Measurements from ENCODE around the gene RERE.
"Not testable (repeated sequence)": the region's sequence is repeated elsewhere in the genome, so short reads cannot be mapped to it uniquely, and the experiment has no call there.

RERE gene

GRCh38 chr1:8841395-8841794 lies 24.0 kb upstream of the RERE start:
- DNase-seq (ENCODE audit: low read depth), result no peak

GRCh38 chr1:8839990-8840389 lies 22.6 kb upstream of the RERE start:
- DNase-seq (ENCODE audit: low read depth), result no peak

- no peak for DNase-seq (ENCODE audit: low read depth)
Observed at GRCh38 chr1:8835941-8836643, 18.7 kb upstream of the RERE start.

GRCh38 chr1:8831340-8831739 lies 13.9 kb upstream of the RERE start:
- no peak for DNase-seq (ENCODE audit: low read depth)

GRCh38 chr1:8830732-8831131 lies 13.3 kb upstream of the RERE start:
- not testable (repeated sequence) for DNase-seq (ENCODE audit: low read depth)

- no peak for DNase-seq (ENCODE audit: low read depth)
Observed at GRCh38 chr1:8825985-8826481, 8.6 kb upstream of the RERE start.

- DNase-seq (ENCODE audit: low read depth), result no peak
Observed at GRCh38 chr1:8823295-8823664, 5.8 kb upstream of the RERE start.

- DNase-seq (ENCODE audit: low read depth), result no peak
Observed at GRCh38 chr1:8822373-8823294, 5.2 kb upstream of the RERE start.

- DNase-seq (ENCODE audit: low read depth), result no peak
Observed at GRCh38 chr1:8821084-8821483, 3.6 kb upstream of the RERE start.

- DNase-seq (ENCODE audit: low read depth), result not testable (repeated sequence)
Observed at GRCh38 chr1:8818789-8819188, 1.3 kb upstream of the RERE start.

- DNase-seq (ENCODE audit: low read depth), result no peak
Observed at GRCh38 chr1:8818325-8818775, 910 bp upstream of the RERE start.

- DNase-seq (ENCODE audit: low read depth), result no peak
Observed at GRCh38 chr1:8816831-8817411, 519 bp downstream of the RERE start.

GRCh38 chr1:8816264-8816663 lies 1.2 kb downstream of the RERE start:
- no peak for DNase-seq (ENCODE audit: low read depth)

- no peak for DNase-seq (ENCODE audit: low read depth)
Observed at GRCh38 chr1:8815582-8816151, 1.8 kb downstream of the RERE start.

- no peak for DNase-seq (ENCODE audit: low read depth)
Observed at GRCh38 chr1:8814865-8815264, 2.6 kb downstream of the RERE start.

- DNase-seq (ENCODE audit: low read depth), result no peak
Observed at GRCh38 chr1:8813991-8814390, 3.4 kb downstream of the RERE start.

- no peak for DNase-seq (ENCODE audit: low read depth)
Observed at GRCh38 chr1:8813016-8813763, 4.2 kb downstream of the RERE start.

GRCh38 chr1:8812081-8812480 lies 5.4 kb downstream of the RERE start:
- DNase-seq (ENCODE audit: low read depth), result no peak

- no peak for DNase-seq (ENCODE audit: low read depth)
Observed at GRCh38 chr1:8810987-8811386, 6.5 kb downstream of the RERE start.

GRCh38 chr1:8809342-8809736 lies 8.1 kb downstream of the RERE start:
- no peak for DNase-seq (ENCODE audit: low read depth)

GRCh38 chr1:8807004-8807403 lies 10.4 kb downstream of the RERE start:
- no peak for DNase-seq (ENCODE audit: low read depth)

GRCh38 chr1:8800416-8800815 lies 17.0 kb downstream of the RERE start:
- DNase-seq (ENCODE audit: low read depth), result no peak

All from T follicular helper cell (primary cell).